Stimulated activated CD4-positive, alpha-beta T cell treated with anti-CD3 and anti-CD28 coated beads, Interleukin-4, amount 100 ng/mL, for 4 hours (primary cell): ENCODE data around the gene AXIN1.
"Not testable (repeated sequence)": the region's sequence is repeated elsewhere in the genome, so short reads cannot be mapped to it uniquely, and the experiment has no call there.

Experiments
- DNase-seq, 2 experiments: peaks; one replicate each; pipeline ENCODE4 v3.0.0-alpha.2; 2020

Gene AXIN1

GRCh38 chr16:353404-354290 lies 1.1 kb upstream of the AXIN1 start:
- no peak for DNase-seq

GRCh38 chr16:351804-352520 lies 561 bp downstream of the AXIN1 start:
- no peak for DNase-seq

- DNase-seq: no peak
Measured at GRCh38 chr16:350203-350602, 2.3 kb downstream of the AXIN1 start.

- no peak for DNase-seq
Measured at GRCh38 chr16:349211-349610, 3.3 kb downstream of the AXIN1 start.

GRCh38 chr16:348495-348894 lies 4.0 kb downstream of the AXIN1 start:
- DNase-seq: not testable (repeated sequence)

GRCh38 chr16:347203-347602 lies 5.3 kb downstream of the AXIN1 start:
- no peak for DNase-seq

GRCh38 chr16:346587-346986 lies 5.9 kb downstream of the AXIN1 start:
- DNase-seq: no peak

- no peak for DNase-seq
Measured at GRCh38 chr16:345772-346171, 6.8 kb downstream of the AXIN1 start.

- no peak for DNase-seq
Measured at GRCh38 chr16:342455-343213, 9.9 kb downstream of the AXIN1 start.

GRCh38 chr16:341974-342336 lies 10.6 kb downstream of the AXIN1 start:
- not testable (repeated sequence) for DNase-seq

GRCh38 chr16:341095-341973 lies 11.2 kb downstream of the AXIN1 start:
- not testable (repeated sequence) for DNase-seq

- no peak for DNase-seq
Measured at GRCh38 chr16:340370-341091, 12.0 kb downstream of the AXIN1 start.

GRCh38 chr16:339680-340079 lies 12.8 kb downstream of the AXIN1 start:
- DNase-seq: no peak

- no peak for DNase-seq
Measured at GRCh38 chr16:337975-338575, 14.4 kb downstream of the AXIN1 start.

- DNase-seq: no peak
Measured at GRCh38 chr16:337437-337836, 15.1 kb downstream of the AXIN1 start.

- DNase-seq: no peak
Measured at GRCh38 chr16:336269-336668, 16.3 kb downstream of the AXIN1 start.

GRCh38 chr16:334861-335632 lies 17.5 kb downstream of the AXIN1 start:
- not testable (repeated sequence) for DNase-seq

- DNase-seq: not testable (repeated sequence)
Measured at GRCh38 chr16:334164-334832, 18.2 kb downstream of the AXIN1 start.

GRCh38 chr16:333406-334094 lies 19.0 kb downstream of the AXIN1 start:
- no peak for DNase-seq
